Progenitor cell of endocrine pancreas (in vitro differentiated cells): ENCODE measurements around the gene CORT. TPM values are rescaled to one million over a fixed set of nuclear protein-coding genes. Genes with fewer than 3 reads are reported as not detected.
"Not testable (repeated sequence)": the region's sequence is repeated elsewhere in the genome, so short reads cannot be mapped to it uniquely, and the experiment has no call there.

Source experiments
- DNase-seq: peaks from one replicate; pipeline ENCODE4 v3.0.0; 2021; ENCODE audit warnings: low spot score; ENCODE audit not compliant: unreplicated experiment
- H3K27ac Mint-ChIP-seq: 2 replicates; pipeline ENCODE4 v1.8.0; 2021; ENCODE audit warnings: mild to moderate bottlenecking, moderate library complexity, mixed read lengths
- H3K27me3 Mint-ChIP-seq: 2 replicates; pipeline ENCODE4 v1.8.0; 2021; ENCODE audit warnings: mixed read lengths
- H3K36me3 Mint-ChIP-seq: 2 replicates; pipeline ENCODE4 v1.8.0; 2022; ENCODE audit warnings: mixed read lengths; ENCODE audit not compliant: insufficient read depth
- H3K4me1 Mint-ChIP-seq: 2 replicates; pipeline ENCODE4 v1.8.0; 2021; ENCODE audit warnings: low read depth, mixed read lengths
- H3K4me3 Mint-ChIP-seq: 2 replicates; pipeline ENCODE4 v1.8.0; 2021; ENCODE audit warnings: low read depth, mild to moderate bottlenecking, moderate library complexity, mixed read lengths
- H3K9me3 Mint-ChIP-seq: 2 replicates; pipeline ENCODE4 v1.8.0; 2021; ENCODE audit warnings: low read depth, mixed read lengths
- total RNA-seq: library from RNA; stranded (reverse); gene quantifications from 2 replicates; pipeline ENCODE4 v1.2.1, GENCODE V29; 2021
- TF ChIP-seq, protein P1 (sequence below): fragments of 200-600 bp; sonication (generic); IDR thresholded peaks from one replicate; pipeline ENCODE4 v1.5.0; 2021; ENCODE audit warnings: antibody characterized with exemption, mild to moderate bottlenecking; ENCODE audit not compliant: unreplicated experiment

Gene CORT
- total RNA-seq, 1 donor from 2014 or later: 1.0 TPM

DNA sequence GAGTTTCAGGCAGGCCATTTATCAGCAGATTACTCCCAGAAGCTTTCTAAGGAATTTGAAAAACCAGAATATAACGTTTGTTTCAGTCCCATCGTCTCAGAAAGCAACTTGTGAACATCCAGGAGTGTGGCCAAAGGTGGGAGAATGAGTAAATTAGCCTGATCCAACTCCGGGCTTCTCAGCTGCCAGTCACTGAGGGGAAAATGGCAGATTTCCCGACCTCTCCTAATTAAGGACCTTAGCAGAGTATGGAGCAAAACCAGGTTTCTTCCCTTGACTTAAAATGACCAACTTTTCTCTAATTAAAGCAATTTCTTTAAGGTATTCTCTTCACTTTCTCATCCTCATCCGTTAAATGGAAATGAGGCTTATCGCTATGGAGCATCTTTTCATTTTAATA is 1.0 kb downstream of the CORT start:
- peaks cover 7% of the 10 kb centered on the region for H3K36me3 Mint-ChIP-seq
- H3K9me3 Mint-ChIP-seq: no peaks in the 10 kb centered on the region
- TF ChIP-seq, protein P1, sequence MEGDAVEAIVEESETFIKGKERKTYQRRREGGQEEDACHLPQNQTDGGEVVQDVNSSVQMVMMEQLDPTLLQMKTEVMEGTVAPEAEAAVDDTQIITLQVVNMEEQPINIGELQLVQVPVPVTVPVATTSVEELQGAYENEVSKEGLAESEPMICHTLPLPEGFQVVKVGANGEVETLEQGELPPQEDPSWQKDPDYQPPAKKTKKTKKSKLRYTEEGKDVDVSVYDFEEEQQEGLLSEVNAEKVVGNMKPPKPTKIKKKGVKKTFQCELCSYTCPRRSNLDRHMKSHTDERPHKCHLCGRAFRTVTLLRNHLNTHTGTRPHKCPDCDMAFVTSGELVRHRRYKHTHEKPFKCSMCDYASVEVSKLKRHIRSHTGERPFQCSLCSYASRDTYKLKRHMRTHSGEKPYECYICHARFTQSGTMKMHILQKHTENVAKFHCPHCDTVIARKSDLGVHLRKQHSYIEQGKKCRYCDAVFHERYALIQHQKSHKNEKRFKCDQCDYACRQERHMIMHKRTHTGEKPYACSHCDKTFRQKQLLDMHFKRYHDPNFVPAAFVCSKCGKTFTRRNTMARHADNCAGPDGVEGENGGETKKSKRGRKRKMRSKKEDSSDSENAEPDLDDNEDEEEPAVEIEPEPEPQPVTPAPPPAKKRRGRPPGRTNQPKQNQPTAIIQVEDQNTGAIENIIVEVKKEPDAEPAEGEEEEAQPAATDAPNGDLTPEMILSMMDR: no peak
- H3K4me1 Mint-ChIP-seq: no peaks in the 10 kb centered on the region
- no peak overlapping the region for H3K27ac Mint-ChIP-seq
- H3K27me3 Mint-ChIP-seq: peaks cover 4% of the 10 kb centered on the region
- H3K4me3 Mint-ChIP-seq: no peak overlapping the region
- no peak for DNase-seq

DNA sequence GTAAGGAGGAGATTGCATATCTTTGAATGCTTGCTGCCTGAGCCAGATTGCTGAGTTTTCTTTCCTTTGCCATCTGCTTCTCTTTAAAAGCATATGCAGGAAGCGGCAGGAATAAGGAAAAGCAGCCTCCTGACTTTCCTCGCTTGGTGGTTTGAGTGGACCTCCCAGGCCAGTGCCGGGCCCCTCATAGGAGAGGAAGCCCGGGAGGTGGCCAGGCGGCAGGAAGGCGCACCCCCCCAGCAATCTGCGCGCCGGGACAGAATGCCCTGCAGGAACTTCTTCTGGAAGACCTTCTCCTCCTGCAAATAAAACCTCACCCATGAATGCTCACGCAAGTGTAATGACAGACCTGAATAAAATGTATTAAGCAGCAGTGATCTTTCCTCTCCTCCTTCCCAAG is 1.5 kb downstream of the CORT start:
- Mint-ChIP-seq H3K27me3 (peaks cover 4% of the 10 kb centered on the region), H3K9me3 (no peaks in the 10 kb centered on the region), H3K4me1 (no peaks in the 10 kb centered on the region), H3K36me3 (peaks cover 10% of the 10 kb centered on the region), H3K27ac (no peak overlapping the region), H3K4me3 (no peak overlapping the region)
- DNase-seq: no peak
- TF ChIP-seq, protein P1: no peak

DNA sequence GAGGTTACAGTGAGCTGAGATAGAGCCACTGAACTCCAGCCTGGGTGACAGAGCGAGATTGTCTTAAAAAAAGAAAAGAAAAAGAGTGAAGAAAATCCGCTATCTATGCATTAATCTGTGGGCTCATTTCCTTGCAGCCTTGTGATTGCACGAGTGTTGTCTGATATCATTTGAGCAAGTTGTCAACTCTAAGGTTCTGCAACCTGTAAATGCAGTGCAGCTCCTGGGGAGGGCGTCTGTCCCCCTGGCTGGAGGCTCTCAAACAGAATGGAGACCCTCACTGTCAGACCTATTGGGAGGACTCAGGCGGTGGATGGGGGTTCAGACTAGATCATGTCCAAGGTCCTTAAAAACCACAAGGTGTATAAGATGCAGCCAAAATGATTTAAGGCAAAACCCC is 6.2 kb downstream of the CORT start:
- DNase-seq: no peak
- Mint-ChIP-seq H3K36me3 (peaks cover 8% of the 10 kb centered on the region), H3K4me1 (no peaks in the 10 kb centered on the region), H3K27ac (no peak overlapping the region), H3K9me3 (no peaks in the 10 kb centered on the region), H3K4me3 (no peak overlapping the region), H3K27me3 (peaks cover 2% of the 10 kb centered on the region)
- TF ChIP-seq, protein P1: no peak

DNA sequence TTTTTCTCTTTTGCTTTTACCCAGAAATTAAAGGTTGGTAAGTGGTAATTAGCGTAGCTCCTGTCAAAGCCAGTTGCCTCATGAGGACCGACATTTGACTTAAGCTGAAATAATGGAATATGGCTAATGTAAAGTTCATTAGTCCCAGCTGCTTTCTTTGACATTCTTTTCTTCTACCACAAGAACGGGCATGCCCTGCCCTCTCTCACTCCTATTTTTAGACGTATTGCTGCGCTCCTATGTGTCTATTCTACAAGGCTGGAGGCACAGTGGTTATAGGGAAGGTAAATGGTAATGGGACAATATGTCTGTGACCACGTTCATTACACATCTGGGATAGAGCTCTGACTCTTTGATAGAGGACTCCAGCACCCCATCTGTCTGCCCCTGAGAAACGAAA is 6.8 kb downstream of the CORT start:
- Mint-ChIP-seq H3K9me3 (no peaks in the 10 kb centered on the region), H3K27ac (peak overlapping the region; percentile 74), H3K4me3 (no peak overlapping the region), H3K4me1 (no peaks in the 10 kb centered on the region), H3K36me3 (peaks cover 8% of the 10 kb centered on the region), H3K27me3 (no peaks in the 10 kb centered on the region)
- DNase-seq: no peak
- TF ChIP-seq, protein P1: no peak

DNA sequence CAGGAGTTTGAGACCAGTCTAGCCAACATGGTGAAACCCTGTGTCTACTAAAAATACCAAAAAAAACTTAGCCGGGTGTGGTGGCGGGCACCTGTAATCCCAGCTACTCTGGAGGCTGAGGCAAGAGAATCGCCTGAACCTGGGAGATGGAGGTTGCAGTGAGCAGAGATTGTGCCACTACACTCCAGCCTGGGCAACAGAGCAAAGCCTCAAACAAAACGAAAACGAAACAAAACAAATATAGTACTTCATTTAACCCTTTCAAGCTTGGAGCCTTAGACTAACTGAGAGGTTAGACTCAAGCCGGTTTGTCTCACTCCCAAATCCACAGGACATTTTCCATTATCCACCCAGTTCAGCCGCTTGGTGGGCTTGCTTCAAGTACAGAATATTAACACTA is 7.6 kb downstream of the CORT start:
- DNase-seq, H3K27me3 Mint-ChIP-seq, H3K27ac Mint-ChIP-seq, H3K36me3 Mint-ChIP-seq, H3K4me1 Mint-ChIP-seq, H3K4me3 Mint-ChIP-seq, H3K9me3 Mint-ChIP-seq: not testable (repeated sequence)

DNA sequence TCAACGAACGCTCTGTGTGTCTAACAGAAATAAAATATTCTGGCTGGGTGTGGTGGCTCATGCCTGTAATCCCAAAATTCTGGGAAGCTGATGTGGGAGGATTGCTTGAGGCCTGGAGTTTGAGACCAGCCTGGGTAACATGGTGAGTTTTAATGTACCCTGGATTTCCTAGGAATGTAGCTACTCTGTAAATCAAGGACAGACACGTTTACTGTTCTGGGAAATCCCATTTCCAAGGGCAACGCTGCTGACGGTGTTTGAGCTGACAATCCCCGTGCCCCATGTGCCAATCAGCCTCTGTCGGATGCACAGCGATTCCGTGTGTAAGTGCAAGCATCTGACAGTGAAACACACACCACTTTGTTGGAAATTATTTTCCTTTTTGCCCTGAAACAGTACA is 8.0 kb downstream of the CORT start:
- DNase-seq: no peak
- TF ChIP-seq, protein P1: no peak
- no peaks in the 10 kb centered on the region for H3K9me3 Mint-ChIP-seq
- no peak overlapping the region for H3K27ac Mint-ChIP-seq
- peaks cover 8% of the 10 kb centered on the region for H3K36me3 Mint-ChIP-seq
- H3K4me3 Mint-ChIP-seq: no peak overlapping the region
- no peaks in the 10 kb centered on the region for H3K27me3 Mint-ChIP-seq
- no peaks in the 10 kb centered on the region for H3K4me1 Mint-ChIP-seq
